ENCODE data around the gene FRYL. TPM values are rescaled to one million over a fixed set of nuclear protein-coding genes. Genes with fewer than 3 reads are reported as not detected.
"Not testable (repeated sequence)": the region's sequence is repeated elsewhere in the genome, so short reads cannot be mapped to it uniquely, and the experiment has no call there.

Gene FRYL
- total RNA-seq, 1 donor from 2014 or later: 93.3 TPM

GRCh38 chr4:48462363-48462762, 317.7 kb downstream of the FRYL start:
- no peak for DNase-seq (ENCODE audit: low spot score)
- TF ChIP-seq CTCF (IDR thresholded peaks at IDR 0.05; ENCODE audit: unreplicated experiment): no peak
- H3K36me3 Mint-ChIP-seq (ENCODE audit: low read depth, unreplicated experiment): no peaks in the 10 kb centered on the region
- H3K9me3 Mint-ChIP-seq (ENCODE audit: unreplicated experiment): no peaks in the 10 kb centered on the region
- H3K4me1 Mint-ChIP-seq (ENCODE audit: unreplicated experiment): peaks cover 4% of the 10 kb centered on the region
- H3K4me3 Mint-ChIP-seq (ENCODE audit: unreplicated experiment): no peak overlapping the region
- no peak overlapping the region for H3K27ac Mint-ChIP-seq (ENCODE audit: unreplicated experiment)
- H3K27me3 Mint-ChIP-seq (ENCODE audit: unreplicated experiment): no peaks in the 10 kb centered on the region

DNA sequence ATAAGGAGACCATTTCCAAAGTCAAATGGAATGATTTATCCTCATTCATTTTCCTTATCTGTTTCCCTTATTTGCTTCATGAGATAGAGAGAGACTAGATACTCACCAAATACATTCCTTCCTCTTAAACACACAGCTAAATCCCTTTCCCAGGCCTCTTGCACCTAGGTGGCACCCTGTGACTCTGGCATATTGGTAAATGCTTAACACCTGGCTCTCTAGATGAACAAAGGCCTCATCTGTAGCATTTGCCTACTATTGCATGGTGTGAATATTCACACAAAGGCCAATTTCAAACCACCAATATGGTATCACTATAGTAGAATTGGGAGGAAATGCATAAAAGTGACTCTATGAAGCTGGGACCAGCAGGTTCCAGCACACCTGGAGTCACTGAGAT, 319.1 kb downstream of the FRYL start:
- H3K27ac Mint-ChIP-seq (ENCODE audit: unreplicated experiment): no peak overlapping the region
- H3K36me3 Mint-ChIP-seq (ENCODE audit: low read depth, unreplicated experiment): no peaks in the 10 kb centered on the region
- peaks cover 4% of the 10 kb centered on the region for H3K4me1 Mint-ChIP-seq (ENCODE audit: unreplicated experiment)
- no peak for TF ChIP-seq CTCF (IDR thresholded peaks at IDR 0.05; ENCODE audit: unreplicated experiment)
- H3K4me3 Mint-ChIP-seq (ENCODE audit: unreplicated experiment): no peak overlapping the region
- DNase-seq (ENCODE audit: low spot score): no peak
- H3K9me3 Mint-ChIP-seq (ENCODE audit: unreplicated experiment): no peaks in the 10 kb centered on the region
- no peaks in the 10 kb centered on the region for H3K27me3 Mint-ChIP-seq (ENCODE audit: unreplicated experiment)

- no peak for DNase-seq (ENCODE audit: low spot score)
- Mint-ChIP-seq H3K27me3 (ENCODE audit: unreplicated experiment) (peaks cover 2% of the 10 kb centered on the region), H3K4me1 (ENCODE audit: unreplicated experiment) (no peaks in the 10 kb centered on the region), H3K36me3 (ENCODE audit: low read depth, unreplicated experiment) (no peaks in the 10 kb centered on the region), H3K27ac (ENCODE audit: unreplicated experiment) (no peak overlapping the region), H3K4me3 (ENCODE audit: unreplicated experiment) (no peak overlapping the region), H3K9me3 (ENCODE audit: unreplicated experiment) (no peaks in the 10 kb centered on the region)
- TF ChIP-seq CTCF (IDR thresholded peaks at IDR 0.05; ENCODE audit: unreplicated experiment): no peak
Observed at GRCh38 chr4:48454591-48454990, 325.5 kb downstream of the FRYL start.

- not testable (repeated sequence) for H3K27me3 Mint-ChIP-seq (ENCODE audit: unreplicated experiment); H3K9me3 Mint-ChIP-seq (ENCODE audit: unreplicated experiment); H3K4me3 Mint-ChIP-seq (ENCODE audit: unreplicated experiment); DNase-seq (ENCODE audit: low spot score); H3K27ac Mint-ChIP-seq (ENCODE audit: unreplicated experiment); H3K36me3 Mint-ChIP-seq (ENCODE audit: low read depth, unreplicated experiment); H3K4me1 Mint-ChIP-seq (ENCODE audit: unreplicated experiment)
Observed at GRCh38 chr4:48451656-48452055, 328.4 kb downstream of the FRYL start.

GRCh38 chr4:48450740-48451139, 329.3 kb downstream of the FRYL start:
- Mint-ChIP-seq H3K4me1 (ENCODE audit: unreplicated experiment) (no peaks in the 10 kb centered on the region), H3K36me3 (ENCODE audit: low read depth, unreplicated experiment) (no peaks in the 10 kb centered on the region), H3K27ac (ENCODE audit: unreplicated experiment) (no peak overlapping the region), H3K27me3 (ENCODE audit: unreplicated experiment) (peaks cover 2% of the 10 kb centered on the region), H3K9me3 (ENCODE audit: unreplicated experiment) (no peaks in the 10 kb centered on the region), H3K4me3 (ENCODE audit: unreplicated experiment) (no peak overlapping the region)
- DNase-seq (ENCODE audit: low spot score): no peak
- TF ChIP-seq CTCF (IDR thresholded peaks at IDR 0.05; ENCODE audit: unreplicated experiment): no peak

DNA sequence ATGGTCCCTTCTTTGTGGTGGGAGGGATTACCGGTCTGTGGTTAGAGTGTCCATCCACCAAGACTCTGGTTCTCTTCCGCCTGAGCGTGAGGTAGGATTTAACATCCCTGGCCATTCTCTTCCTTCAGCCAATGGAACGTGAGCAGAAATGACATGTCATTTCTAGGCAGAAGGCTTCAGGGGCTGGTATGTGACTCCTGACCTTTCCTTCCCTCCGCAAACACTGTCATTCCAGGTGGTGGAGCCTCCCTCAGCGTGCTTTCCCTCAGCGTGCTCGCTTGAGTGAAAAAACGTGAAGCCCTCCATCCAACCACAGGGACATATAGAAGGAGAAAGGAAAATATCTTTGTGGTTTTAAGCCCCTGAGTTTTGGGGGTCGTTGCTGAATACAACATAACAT, 330.9 kb downstream of the FRYL start:
- Mint-ChIP-seq H3K27ac (ENCODE audit: unreplicated experiment) (no peak overlapping the region), H3K4me3 (ENCODE audit: unreplicated experiment) (no peak overlapping the region), H3K27me3 (ENCODE audit: unreplicated experiment) (peaks cover 2% of the 10 kb centered on the region), H3K9me3 (ENCODE audit: unreplicated experiment) (no peaks in the 10 kb centered on the region), H3K36me3 (ENCODE audit: low read depth, unreplicated experiment) (no peaks in the 10 kb centered on the region), H3K4me1 (ENCODE audit: unreplicated experiment) (no peaks in the 10 kb centered on the region)
- no peak for TF ChIP-seq CTCF (IDR thresholded peaks at IDR 0.05; ENCODE audit: unreplicated experiment)
- no peak for DNase-seq (ENCODE audit: low spot score)

Measured in endothelial cell (in vitro differentiated cells).